Measurements from ENCODE around the gene SGTA. TPM values are rescaled to one million over a fixed set of nuclear protein-coding genes. Genes with fewer than 3 reads are reported as not detected.

Gene SGTA
- total and polyA plus RNA-seq, 2 of the 13 experiments (the other 11 are each of a cell fraction or from before 2014, with no cell fraction given), result 43.9 to 47.4 TPM

DNA sequence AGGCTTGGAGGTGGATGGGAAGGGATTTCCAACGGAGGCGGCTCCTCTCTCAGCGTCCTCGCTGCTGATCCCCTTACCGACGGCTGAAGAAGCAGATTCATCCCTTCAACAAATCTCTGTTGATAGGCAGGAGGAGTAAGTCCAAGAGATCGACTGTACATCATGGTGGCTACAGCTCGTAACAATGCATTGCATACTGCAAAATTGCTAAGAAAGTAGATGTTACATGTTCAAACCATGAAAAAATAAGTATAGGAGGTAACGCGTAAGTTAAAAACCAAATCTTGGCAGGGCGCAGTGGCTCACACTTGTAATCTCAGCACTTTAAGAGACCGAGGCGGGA lies 42.8 kb downstream of the SGTA start (continued):
- TF ChIP-seq HMGA1 (CRISPR knock-in tag; conservative IDR thresholded peaks at IDR 0.05), result no peak
- TF ChIP-seq ARNT (IDR thresholded peaks at IDR 0.05), result no peak
- TF ChIP-seq BORCS8-MEF2B (CRISPR knock-in tag; IDR thresholded peaks at IDR 0.05), result no peak
- no peak for TF ChIP-seq SMAD3 (CRISPR knock-in tag; IDR thresholded peaks at IDR 0.05)
- TF ChIP-seq ARNTL (CRISPR knock-in tag; IDR thresholded peaks at IDR 0.05), result no peak

DNA sequence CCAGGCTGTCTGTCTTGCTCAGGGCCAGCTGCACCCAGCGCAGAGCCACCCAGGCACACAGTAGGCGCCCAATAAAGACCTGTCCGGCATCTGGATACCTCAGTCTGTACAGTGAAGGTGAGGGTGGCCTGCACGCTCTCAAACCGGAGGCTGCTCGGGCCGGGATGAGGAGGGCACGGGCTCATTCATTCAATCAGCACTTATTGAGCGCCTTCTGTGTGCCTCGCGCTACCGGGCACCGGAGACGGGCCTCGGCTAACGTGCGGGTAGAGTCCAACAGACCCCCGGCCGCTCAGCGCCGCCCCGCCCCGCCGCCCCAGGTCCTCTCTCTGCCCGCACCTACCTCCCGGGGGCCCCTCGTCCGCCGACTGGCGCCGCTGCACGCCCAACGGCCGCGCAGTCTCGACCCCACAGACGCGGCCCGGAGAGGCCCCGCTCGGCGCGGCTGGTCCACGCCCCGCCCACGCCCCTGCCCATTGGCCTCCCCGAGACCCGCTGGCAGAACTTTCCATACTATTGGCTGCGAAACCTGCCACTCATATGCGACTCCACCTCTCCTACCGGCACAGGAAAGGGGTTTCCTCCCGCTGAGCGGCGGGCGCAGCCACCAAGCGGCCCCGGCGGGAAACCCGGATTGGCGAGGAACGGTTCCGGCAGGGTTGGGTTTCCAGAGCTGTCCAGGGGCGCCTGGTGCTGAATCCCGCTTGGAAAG lies 43.3 kb downstream of the SGTA start, which contains the start of gene SLC39A3:
Gene SLC39A3, minus strand, starts transcription at position 416 of the 712 bp plus-strand sequence. CDS start 2,760 bp downstream, outside the sequence.
- intact Hi-C loops (cut with micrococcal nuclease; ENCODE audit: unreplicated experiment), result no loop called here
- Histone ChIP-seq H3K9me3 (ENCODE audit: low read length) (no peaks in the 10 kb centered on the region), H3K36me3 (replicated peaks in 1 of 2; ENCODE audit: control insufficient read depth in 1 of 2, insufficient read depth in 2 of 2, low read length in 2 of 2) (peaks cover 5 to 22% of the 10 kb centered on the region in 2 experiments; a peak in 3 of 5 replicates), H4K20me1 (ENCODE audit: insufficient read depth, low read length) (no peaks in the 10 kb centered on the region), H2AFZ (ENCODE audit: low read length) (no peak within 1 kb of the TSS), H3K79me2 (ENCODE audit: insufficient read depth, low read length) (peaks cover 4% of the 10 kb centered on the region), H3K4me1 (ENCODE audit: insufficient read depth, low read length) (peaks cover 7% of the 10 kb centered on the region), H3K4me3 (replicated peaks in 1 of 3; ENCODE audit: insufficient read depth in 1 of 3, low read depth in 2 of 3, low read length in 3 of 3) (peak within 1 kb of the TSS; percentile 90 to 97 (median 93)), H3K27ac (ENCODE audit: extremely low read length, insufficient read depth, low read length) (peak within 1 kb of the TSS; percentile 34), H3K4me2 (ENCODE audit: low read depth, low read length) (peak within 1 kb of the TSS; percentile 95), H3K9ac (ENCODE audit: insufficient read depth, low read depth, low read length) (peak within 1 kb of the TSS; percentile 79), H3K27me3 (ENCODE audit: control insufficient read depth in 1 of 2, insufficient read depth in 2 of 2, low read length in 2 of 2) (no peaks in the 10 kb centered on the region; a peak in 1 of 5 replicates)
- peak; percentile 56 for FAIRE-seq
- no TSS peak for BruUV-seq (replicated peaks)
- whole genome bisulfite sequencing (ENCODE audit: low lambda C conversion rate), result 2% methylated on average over 9 of the region's 64 CpGs
- POLR2A ChIA-PET, result interaction anchor here (0.8 to 1.4 kb wide), 2 partner anchors 17 to 45 kb away, joined by 4 read pairs; partner anchors contain the start of gene THOP1
- CTCF ChIA-PET (ENCODE audit: low intra/inter-chr PET ratio, low total read pairs), result no interaction called here
- ATAC-seq, result peak; percentile 99
- DNase-seq (ENCODE audit: low spot score), result peak; percentile 93
- in situ Hi-C loops (cut with HindIII; ENCODE audit: extremely low pct_ligation_motif_present, low pct_unique_long_range_greater_than_20kb), result no loop called here
- TF ChIP-seq SATB2 (CRISPR knock-in tag; IDR thresholded peaks at IDR 0.05) (peak; percentile 95), SRF (IDR thresholded peaks at IDR 0.05; ENCODE audit: low read depth, low read length) (peak; percentile 73; the same call in 1 of the 2 replicates), MIER2 (CRISPR knock-in tag; IDR thresholded peaks at IDR 0.05) (peak; percentile 100), ZNF432 (CRISPR knock-in tag; IDR thresholded peaks at IDR 0.05; ENCODE audit: borderline replicate concordance) (no peak), ZBTB1 (CRISPR knock-in tag; IDR thresholded peaks at IDR 0.05; ENCODE audit: borderline replicate concordance) (peak; percentile 78; the same call in 1 of the 2 replicates), NRL (CRISPR knock-in tag; IDR thresholded peaks at IDR 0.05; ENCODE audit: borderline replicate concordance) (peak; percentile 96), SAP130 (CRISPR knock-in tag; IDR thresholded peaks at IDR 0.05; ENCODE audit: low read depth) (peak; percentile 99), ZNF589 (CRISPR knock-in tag; conservative IDR thresholded peaks at IDR 0.05) (peak; percentile 94), KDM4B (CRISPR knock-in tag; IDR thresholded peaks at IDR 0.05) (peak; percentile 99), ZNF335 (CRISPR knock-in tag; IDR thresholded peaks at IDR 0.05) (peak; percentile 97), ZNF780A (CRISPR knock-in tag; IDR thresholded peaks at IDR 0.05) (peak; percentile 33; the same call in 1 of the 2 replicates), SRSF1 (optimal IDR thresholded peaks at IDR 0.05; ENCODE audit: low read depth, low read length) (peak; percentile 31), PAF1 (CRISPR knock-in tag; IDR thresholded peaks at IDR 0.05) (no peak), TBP (CRISPR knock-in tag; IDR thresholded peaks at IDR 0.05) (no peak), ZNF292 (CRISPR knock-in tag; IDR thresholded peaks at IDR 0.05; ENCODE audit: borderline replicate concordance, low read depth) (no peak), ZNF75D (CRISPR knock-in tag; IDR thresholded peaks at IDR 0.05; ENCODE audit: borderline replicate concordance) (peak; percentile 92; the same call in 1 of the 2 replicates), SP2 (CRISPR knock-in tag; IDR thresholded peaks at IDR 0.05) (peak; percentile 98)
- TF ChIP-seq, protein P1, sequence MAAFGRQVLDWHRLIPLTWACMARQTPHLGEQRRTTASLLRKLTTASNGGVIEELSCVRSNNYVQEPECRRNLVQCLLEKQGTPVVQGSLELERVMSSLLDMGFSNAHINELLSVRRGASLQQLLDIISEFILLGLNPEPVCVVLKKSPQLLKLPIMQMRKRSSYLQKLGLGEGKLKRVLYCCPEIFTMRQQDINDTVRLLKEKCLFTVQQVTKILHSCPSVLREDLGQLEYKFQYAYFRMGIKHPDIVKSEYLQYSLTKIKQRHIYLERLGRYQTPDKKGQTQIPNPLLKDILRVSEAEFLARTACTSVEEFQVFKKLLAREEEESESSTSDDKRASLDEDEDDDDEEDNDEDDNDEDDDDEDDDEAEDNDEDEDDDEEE (CRISPR knock-in tag; IDR thresholded peaks at IDR 0.05), result peak; percentile 98

Measured in HepG2 (cell line).